Breast epithelium (tissue), 3 donors: ENCODE data around the gene ZNF148.

ENCODE experiments used
- CTCF ChIP-seq, 3 donors: fragments of 450-650 bp; IDR thresholded peaks; one replicate each; pipeline ENCODE4 v1.5.1; 2016 to 2017; ENCODE audit warnings: antibody characterized with exemption in 3 of 3, mild to moderate bottlenecking in 3 of 3, moderate library complexity in 3 of 3
- POLR2A ChIP-seq: fragments of 450-650 bp; IDR thresholded peaks from one replicate; pipeline ENCODE4 v1.6.1; 2016; ENCODE audit warnings: antibody characterized with exemption, mild to moderate bottlenecking, moderate library complexity

GRCh38 chr3:125378762-125379161 lies 3.6 kb upstream of the ZNF148 start:
- TF ChIP-seq POLR2A (no peak), CTCF (IDR thresholded peaks at IDR 0.05) (no peak)
